RPMI8226 (cell line): Measurements from ENCODE around the gene SPTB.

ENCODE experiments used
- DNase-seq: peaks from one replicate; pipeline ENCODE4 v3.0.0-alpha.2; 2015

The SPTB gene

DNA sequence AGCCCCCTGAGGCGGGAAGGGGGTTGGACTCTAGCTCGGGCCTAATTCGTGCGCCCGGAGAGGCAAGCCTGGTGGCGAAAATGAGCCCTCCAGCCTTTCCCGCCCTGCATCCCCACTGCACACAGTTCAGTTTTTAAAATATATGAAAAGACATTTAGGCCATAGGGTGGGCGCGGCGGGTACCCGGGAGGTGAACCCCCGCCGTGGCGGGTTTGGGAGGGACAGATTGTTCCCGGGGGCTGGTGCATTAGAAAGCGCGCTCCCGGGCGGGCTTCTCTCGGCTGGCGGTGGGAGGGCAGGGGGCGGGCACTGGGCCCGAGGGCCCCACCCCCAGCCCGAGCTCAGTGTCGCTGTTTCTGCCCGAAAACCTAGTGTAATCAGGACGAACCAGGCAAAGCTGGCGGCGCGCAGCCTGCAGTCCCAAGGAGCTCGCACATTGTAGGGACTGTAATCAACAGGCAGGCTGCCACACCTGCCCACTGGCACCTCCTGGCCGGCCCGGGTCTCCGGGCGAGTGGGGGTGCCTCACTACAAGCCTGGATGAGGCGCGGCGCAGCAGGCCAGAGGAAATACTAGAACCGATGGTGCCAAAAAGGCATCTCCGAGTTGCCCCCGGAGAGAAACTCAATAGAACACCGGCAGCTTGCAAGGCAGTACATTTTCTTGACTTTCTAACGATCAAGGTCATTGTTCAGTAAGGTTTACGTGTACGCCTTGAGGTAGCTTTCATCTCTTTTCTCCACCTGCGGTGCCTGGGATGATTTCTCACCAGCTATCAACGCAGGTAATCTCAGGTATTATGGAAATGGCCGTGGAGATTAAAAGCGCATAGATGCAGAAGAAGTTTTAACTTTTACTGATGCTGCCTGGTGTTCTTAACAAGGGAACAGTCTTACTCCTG, 764 bp upstream of the SPTB start:
- DNase-seq: peak; percentile 51

DNA sequence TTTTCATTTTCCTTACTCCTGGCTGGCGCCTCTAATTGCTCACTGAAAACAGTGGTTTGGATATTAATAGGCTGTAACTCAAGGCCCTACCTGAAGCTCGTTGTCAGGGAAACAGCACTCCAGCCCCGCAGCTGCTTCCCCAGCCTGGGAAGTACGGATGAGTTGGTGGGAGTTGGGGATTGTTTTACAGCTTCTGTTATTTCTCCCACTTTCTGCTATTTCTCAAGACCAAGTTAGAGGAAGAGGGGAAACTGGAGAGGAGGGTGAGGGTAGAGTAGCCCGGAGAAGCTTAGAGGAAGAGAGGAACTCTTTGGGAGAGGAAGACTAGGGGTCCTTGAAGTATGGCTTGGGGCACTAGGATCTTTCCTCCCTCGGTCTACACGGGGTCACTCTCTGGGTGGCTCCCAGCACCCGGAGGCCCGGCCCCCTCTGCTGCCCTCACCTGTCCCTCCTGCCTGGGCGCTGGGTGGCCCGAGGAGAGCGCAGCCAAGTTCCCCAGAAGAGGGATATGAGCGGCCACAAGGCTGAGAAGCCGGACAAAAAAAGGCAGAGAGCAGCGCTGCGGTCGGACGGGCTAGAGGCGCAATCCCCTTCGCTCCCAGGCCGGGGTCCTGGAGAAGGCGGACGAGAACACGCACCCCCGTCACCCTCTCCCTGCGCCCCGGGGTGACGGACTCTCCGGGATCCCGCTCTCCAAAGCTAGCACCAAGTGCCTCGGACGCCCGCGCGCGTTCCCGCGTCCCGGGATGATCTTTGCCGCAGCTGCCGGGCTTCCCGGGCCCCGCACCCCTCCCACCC, 671 bp downstream of the SPTB start:
- DNase-seq: no peak

- no peak for DNase-seq
Measured at GRCh38 chr14:64877846-64878245, 1.9 kb downstream of the SPTB start.

GRCh38 chr14:64875350-64875749, 4.4 kb downstream of the SPTB start:
- no peak for DNase-seq

DNA sequence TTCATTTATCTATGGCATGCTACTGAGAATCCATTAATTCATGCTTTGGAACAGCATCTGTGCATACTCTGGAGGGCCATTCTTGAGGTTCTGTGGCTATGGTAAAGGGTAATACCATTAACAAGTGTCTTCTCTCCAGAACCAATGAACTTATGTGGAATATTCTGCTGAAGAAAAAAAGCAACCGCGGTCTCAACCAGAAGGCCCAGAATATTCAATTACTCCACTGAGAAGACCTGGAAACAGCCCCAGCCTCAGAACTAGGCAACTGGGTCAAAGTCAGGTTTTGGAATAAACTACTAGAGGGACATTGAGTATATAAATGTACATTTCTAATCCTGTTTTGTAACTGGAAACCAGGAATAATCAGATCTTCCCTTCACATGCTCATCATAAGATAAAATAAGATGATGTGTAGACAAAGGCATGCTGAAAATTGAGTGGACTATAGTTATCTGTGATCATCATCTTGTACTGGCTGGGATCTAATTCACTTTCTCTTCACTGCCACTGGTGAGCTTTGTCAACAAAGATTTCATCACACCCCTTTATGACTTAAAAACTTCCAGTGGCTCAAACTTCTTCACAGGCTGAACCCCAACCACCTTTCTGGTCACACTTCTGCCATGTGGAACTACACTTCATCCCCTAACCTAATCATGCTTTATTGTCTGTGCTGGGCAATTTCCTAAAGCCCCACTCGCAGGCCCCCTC, 6.0 kb downstream of the SPTB start:
- no peak for DNase-seq

DNA sequence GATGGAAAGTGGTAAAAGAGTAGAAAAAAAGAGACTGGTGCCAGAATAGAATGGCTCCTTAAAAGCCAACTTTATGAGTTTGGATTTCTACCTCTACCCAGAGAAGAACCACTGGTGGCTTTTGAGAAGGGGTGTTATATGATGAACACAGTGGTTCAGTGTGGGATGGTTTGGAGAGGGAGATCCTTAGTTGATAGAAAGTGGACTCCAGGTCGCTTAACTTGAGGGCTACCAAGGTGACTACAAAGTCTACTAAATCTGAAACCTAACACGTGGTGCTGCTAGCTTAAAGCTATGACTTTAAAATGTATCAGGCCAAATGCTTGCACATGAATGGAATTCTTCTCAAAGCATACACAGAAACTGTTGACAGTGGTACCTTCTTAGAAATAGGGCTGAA, 8.4 kb downstream of the SPTB start:
- DNase-seq: no peak

- peak; percentile 31 for DNase-seq
Measured at GRCh38 chr14:64870160-64870559, 9.5 kb downstream of the SPTB start.

GRCh38 chr14:64868841-64869240, 10.9 kb downstream of the SPTB start:
- no peak for DNase-seq

DNA sequence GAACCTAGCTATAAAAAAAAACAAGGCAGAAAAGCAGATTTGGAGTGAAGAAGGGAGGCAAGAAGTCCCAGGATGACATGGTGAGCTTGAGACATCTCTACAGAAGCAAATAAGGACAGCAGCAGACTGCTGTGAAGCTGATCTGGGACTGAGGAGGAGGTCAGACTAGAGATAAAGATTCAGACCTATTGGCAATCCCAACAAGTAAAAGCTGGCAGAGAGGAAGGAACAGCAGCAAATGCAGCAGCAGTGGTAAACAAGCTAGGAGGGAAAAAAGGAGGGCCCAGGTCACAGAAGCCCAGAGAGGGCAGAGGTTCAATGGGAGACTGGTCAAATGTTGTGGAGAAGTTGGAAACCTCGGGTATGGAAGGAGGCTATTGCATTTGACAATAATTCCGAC, 11.3 kb downstream of the SPTB start:
- DNase-seq: no peak

GRCh38 chr14:64867182-64867581, 12.5 kb downstream of the SPTB start:
- DNase-seq: no peak

DNA sequence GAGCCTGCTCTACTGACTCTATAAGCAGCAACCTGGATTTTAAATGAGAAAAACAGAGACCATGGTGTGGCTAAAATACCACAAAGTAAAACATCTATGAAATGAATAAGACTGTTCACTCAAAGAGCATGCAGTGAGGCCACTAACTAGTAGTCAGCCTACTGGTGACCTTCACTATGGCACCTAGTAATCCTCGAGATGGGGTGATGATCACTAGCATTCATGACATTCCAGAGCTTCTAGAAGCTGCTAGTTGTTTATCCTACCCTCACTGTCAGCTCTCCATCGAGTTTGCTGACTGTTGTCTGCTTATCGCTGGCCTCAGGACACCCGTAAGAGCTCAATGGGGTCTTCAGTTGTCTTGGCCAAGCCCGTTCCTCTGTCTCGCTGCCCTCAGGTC, 13.7 kb downstream of the SPTB start:
- no peak for DNase-seq

DNA sequence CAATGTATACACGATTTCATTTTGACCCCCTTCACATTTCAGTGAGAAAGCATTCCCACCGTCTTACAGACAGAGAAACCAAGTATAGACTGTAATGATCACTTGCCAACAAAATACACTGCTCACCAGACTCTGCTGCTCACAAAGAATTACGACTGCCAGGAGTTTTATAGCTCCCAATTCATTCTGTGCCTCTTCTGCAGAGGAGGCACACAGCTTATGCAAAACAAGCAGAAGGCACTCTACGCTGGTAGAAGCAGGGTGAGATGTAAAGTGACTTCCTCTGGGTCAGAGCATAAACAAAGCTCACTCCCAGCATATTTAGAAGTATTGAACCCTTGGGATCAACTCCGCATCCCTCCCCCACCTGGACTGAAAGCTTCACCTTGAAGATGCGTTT, 14.6 kb downstream of the SPTB start:
- no peak for DNase-seq

DNA sequence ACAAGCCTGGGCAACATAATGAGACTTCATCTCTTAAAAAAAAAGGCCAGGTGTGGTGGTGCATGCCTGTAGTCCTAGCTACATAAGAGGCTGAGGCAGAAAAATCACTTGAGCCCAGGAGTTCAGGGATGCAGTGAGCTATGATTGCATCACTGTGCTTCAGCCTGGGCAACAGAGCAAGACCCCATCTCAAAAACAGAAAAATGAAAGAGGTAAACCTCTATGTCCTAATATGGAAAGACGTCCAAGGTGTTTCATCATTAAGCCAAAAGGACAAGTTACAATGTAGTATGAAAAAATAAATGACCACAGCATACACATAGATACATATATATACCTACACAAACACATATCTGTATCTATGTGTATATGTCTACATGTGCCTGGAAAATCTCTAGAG, 15.4 kb downstream of the SPTB start:
- no peak for DNase-seq

DNA sequence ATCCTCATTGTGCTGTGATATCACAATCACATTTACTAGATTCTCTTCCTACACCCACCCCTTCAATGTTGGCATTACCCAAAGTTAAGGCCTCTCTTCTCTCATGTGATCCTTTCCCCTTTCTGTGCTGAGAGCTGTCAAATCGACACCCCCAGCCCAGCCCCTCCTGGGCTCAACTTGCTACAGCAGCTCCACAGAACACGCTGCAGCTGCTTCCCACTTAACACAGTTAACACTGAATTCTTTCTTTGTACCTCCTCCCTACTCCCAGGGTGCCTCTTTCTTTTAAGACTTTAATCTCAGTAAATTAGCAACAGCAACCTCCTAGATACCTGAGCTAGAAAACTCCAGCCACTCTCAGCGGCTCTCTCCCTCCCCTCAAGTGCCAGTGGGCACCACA, 17.8 kb downstream of the SPTB start:
- no peak for DNase-seq

GRCh38 chr14:64860039-64860438, 19.7 kb downstream of the SPTB start:
- no peak for DNase-seq

DNA sequence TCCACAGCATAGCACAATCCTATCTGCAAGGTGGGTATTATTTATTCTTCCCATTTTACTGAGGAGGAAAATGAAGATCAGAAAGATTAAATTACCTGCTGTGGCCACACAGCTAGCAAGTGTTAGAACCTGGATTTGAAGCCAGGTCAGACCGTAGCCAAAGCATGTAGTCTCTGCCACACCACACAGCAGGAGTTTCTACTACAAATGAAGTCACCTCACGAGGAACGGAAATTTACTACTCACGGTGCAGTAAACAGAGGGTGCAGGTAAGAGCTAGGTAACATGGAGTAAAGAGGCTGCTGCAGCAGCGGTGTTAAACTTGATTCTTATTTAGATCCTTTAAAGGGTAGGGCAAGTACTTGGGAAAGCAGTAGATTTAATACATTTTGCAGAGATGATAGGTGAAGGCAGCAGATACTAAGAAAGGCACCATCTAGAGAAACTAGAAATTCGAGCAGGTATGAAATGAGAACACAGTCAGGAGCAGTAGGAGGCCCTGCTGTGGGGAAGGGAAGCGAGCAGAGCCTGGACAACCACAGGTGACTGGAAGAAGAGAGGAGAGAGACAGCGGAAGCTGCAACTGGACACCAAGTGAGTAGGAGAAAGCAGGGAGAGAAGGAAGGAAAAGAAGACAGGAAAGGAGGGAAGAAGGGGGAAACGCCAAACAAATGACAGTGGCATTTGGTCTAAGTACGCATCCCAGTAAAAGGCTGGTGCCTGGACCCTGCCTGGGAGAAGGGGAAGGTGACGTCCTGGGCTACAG, 21.5 kb downstream of the SPTB start:
- no peak for DNase-seq

DNA sequence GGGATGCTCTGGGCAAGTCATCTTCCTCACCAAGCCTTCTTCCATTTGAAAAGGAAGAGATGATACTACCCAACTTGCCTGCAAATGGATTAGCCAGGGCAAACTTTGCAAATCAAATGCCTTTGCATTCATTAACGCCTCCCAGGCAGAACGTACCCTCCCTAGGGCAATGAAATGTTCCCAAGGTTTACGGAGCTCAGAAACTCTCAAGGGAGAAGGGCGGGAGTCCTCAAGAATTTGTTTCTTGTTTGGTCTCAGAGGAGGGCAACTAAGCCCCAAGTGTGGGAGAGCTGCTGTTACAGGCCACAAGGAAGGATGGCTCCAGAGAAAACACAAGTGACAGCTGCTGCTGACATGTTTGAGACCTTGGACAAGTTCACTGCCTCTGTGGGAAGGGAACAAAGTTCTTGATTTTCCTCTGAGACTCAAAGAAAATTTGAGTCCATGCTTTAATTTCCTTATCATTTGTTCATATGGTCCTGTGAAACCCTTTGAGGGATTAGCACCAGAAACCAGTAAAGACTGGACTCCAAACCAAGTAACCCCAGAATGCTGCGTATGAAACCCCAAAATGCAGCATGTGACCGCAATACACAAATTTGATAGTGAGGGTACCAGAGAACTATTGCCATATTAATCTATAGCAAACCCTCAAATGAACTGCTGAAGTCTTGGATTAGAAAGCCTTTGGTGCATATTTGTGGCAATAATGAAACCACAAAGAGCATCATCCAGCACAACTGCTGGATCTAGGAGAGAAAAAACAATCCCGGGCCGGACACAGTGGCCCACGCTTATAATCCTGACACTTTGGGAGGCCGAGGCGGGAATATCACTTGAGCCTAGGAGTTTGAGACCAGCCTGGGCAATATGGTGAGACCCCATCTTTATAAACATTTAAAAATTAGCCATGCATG, 22.9 kb downstream of the SPTB start:
- no peak for DNase-seq

DNA sequence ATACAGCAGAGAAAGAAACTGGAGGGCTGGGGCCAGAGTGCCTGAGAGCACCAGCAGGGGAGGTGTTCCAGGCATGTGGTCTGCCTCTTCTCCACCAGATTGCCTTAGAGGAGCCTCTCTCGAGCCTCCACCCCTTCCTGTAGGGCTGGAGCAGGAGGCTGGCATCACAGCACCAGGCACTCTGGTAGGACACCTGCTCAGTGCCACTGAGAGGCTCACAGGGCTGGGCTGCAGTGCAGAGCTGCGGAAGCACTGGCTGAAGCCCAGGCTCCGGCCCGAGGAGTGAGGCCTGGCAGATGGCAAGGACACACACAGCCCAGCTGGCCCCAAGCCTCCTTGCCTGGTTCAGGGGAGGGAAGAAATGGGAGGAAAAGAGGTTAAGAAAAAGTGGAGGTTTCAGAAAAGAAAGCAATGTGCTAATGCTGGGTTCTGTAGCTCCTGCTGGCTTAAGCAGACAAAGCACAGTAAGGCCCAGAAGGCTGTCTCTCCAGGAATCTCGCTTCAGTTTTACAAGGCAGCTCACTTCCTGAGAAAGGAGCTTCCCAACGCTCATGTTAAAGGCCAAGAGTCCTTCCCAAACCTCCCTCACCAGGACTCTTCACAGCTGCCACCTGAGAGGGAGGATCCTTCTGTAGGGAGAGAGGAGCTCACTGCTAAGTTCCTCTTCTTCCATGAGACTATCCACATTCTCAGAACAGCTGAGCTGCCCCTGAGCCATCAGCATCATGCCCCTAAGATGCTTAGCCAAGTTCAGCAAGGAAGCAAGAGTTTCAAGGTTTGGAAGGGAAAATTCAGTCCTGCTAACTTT, 23.8 kb downstream of the SPTB start:
- peak; percentile 49 for DNase-seq

GRCh38 chr14:64850369-64851137, 29.2 kb downstream of the SPTB start:
- DNase-seq: peak; percentile 9

GRCh38 chr14:64849940-64850339, 29.8 kb downstream of the SPTB start:
- DNase-seq: peak; percentile 31
